ENCODE measurements around the gene ZHX3.

ZHX3 gene

DNA sequence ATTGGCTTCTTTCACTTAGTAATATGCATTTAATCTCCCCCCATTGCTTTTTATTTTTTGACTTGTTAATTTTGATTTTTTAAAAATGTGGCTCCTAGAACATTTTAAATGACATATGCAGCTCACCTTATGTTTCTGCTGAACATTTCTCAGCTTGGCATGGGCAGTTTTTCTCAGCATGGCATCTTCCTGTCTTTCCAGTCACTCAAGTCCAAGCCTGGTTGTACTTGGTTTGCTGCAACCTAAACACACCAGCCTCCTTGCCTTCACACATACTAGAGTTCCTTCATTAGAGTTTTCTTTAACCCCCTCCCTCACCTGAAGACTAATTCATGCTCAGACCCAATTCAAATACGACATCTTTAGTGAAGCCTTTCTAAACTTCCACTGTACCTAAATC, 86.4 kb downstream of the ZHX3 start:
- H3K27me3 ChIP-seq (ENCODE audit: insufficient read depth, poor library complexity, severe bottlenecking), result no peaks in the 10 kb centered on the region
- no peak for DNase-seq (ENCODE audit: low read depth in 1 of 2, low spot score in 1 of 2)
- TF ChIP-seq, protein P1, sequence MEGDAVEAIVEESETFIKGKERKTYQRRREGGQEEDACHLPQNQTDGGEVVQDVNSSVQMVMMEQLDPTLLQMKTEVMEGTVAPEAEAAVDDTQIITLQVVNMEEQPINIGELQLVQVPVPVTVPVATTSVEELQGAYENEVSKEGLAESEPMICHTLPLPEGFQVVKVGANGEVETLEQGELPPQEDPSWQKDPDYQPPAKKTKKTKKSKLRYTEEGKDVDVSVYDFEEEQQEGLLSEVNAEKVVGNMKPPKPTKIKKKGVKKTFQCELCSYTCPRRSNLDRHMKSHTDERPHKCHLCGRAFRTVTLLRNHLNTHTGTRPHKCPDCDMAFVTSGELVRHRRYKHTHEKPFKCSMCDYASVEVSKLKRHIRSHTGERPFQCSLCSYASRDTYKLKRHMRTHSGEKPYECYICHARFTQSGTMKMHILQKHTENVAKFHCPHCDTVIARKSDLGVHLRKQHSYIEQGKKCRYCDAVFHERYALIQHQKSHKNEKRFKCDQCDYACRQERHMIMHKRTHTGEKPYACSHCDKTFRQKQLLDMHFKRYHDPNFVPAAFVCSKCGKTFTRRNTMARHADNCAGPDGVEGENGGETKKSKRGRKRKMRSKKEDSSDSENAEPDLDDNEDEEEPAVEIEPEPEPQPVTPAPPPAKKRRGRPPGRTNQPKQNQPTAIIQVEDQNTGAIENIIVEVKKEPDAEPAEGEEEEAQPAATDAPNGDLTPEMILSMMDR (IDR thresholded peaks at IDR 0.05; ENCODE audit: insufficient read depth, low read length), result no peak
- no peak for TF ChIP-seq SPI1 (IDR thresholded peaks at IDR 0.05; ENCODE audit: borderline replicate concordance, low read depth)
- no peak for TF ChIP-seq POLR2AphosphoS5 (IDR thresholded peaks at IDR 0.05; ENCODE audit: low read depth)
- TF ChIP-seq, protein P2, sequence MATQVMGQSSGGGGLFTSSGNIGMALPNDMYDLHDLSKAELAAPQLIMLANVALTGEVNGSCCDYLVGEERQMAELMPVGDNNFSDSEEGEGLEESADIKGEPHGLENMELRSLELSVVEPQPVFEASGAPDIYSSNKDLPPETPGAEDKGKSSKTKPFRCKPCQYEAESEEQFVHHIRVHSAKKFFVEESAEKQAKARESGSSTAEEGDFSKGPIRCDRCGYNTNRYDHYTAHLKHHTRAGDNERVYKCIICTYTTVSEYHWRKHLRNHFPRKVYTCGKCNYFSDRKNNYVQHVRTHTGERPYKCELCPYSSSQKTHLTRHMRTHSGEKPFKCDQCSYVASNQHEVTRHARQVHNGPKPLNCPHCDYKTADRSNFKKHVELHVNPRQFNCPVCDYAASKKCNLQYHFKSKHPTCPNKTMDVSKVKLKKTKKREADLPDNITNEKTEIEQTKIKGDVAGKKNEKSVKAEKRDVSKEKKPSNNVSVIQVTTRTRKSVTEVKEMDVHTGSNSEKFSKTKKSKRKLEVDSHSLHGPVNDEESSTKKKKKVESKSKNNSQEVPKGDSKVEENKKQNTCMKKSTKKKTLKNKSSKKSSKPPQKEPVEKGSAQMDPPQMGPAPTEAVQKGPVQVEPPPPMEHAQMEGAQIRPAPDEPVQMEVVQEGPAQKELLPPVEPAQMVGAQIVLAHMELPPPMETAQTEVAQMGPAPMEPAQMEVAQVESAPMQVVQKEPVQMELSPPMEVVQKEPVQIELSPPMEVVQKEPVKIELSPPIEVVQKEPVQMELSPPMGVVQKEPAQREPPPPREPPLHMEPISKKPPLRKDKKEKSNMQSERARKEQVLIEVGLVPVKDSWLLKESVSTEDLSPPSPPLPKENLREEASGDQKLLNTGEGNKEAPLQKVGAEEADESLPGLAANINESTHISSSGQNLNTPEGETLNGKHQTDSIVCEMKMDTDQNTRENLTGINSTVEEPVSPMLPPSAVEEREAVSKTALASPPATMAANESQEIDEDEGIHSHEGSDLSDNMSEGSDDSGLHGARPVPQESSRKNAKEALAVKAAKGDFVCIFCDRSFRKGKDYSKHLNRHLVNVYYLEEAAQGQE (IDR thresholded peaks at IDR 0.05; ENCODE audit: insufficient replicate concordance, low read depth), result no peak
- TF ChIP-seq GABPA (IDR thresholded peaks at IDR 0.05; ENCODE audit: low read depth), result no peak
- no peak overlapping the region for H3K4me3 ChIP-seq (replicated peaks; ENCODE audit: insufficient read depth, low read length)
- H3K27ac ChIP-seq (replicated peaks), result no peak overlapping the region

DNA sequence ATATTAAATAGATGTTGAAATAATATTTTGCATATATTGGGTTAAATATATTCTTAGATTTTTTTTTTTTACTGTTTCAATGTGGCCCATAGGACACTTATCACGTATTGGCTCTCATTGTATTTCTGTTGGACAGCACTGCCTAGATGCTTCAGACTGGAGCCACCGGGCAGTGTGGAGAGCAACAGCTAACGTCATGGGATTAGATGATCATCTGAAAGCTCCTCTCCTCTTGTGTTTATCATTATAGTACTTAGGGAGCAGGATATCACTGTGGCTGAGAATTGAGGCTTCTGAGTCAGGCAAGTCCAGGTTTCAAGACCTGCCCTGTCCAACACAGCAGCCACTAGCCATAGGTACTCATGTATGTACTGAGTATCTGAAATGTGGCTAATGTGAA, 87.4 kb downstream of the ZHX3 start:
- H3K27me3 ChIP-seq (ENCODE audit: insufficient read depth, poor library complexity, severe bottlenecking), result no peaks in the 10 kb centered on the region
- no peak overlapping the region for H3K27ac ChIP-seq (replicated peaks)
- TF ChIP-seq, protein P1 (IDR thresholded peaks at IDR 0.05; ENCODE audit: insufficient read depth, low read length), result no peak
- no peak for TF ChIP-seq SPI1 (IDR thresholded peaks at IDR 0.05; ENCODE audit: borderline replicate concordance, low read depth)
- TF ChIP-seq, protein P2 (IDR thresholded peaks at IDR 0.05; ENCODE audit: insufficient replicate concordance, low read depth), result no peak
- no peak for TF ChIP-seq POLR2AphosphoS5 (IDR thresholded peaks at IDR 0.05; ENCODE audit: low read depth)
- TF ChIP-seq GABPA (IDR thresholded peaks at IDR 0.05; ENCODE audit: low read depth), result no peak
- no peak overlapping the region for H3K4me3 ChIP-seq (replicated peaks; ENCODE audit: insufficient read depth, low read length)
- no peak for DNase-seq (ENCODE audit: low read depth in 1 of 2, low spot score in 1 of 2)

DNA sequence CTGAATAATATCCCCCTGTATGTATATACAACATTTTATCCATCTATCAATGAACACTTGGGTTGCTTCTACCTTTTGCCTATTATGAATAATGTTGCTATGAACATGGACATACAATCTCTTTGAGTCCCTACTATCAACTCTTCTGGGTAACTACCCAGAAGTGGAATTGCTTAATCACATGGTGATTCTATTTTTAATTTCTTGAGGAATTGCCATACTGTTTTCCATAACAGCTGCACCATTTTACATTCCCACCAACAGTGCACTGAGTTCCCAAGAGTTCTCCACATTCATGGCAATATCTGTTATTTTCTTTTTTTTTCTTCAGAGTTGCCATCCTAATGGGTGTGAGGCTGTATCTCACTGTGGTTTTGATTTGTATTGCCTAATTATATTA, 88.3 kb downstream of the ZHX3 start:
- DNase-seq (ENCODE audit: low read depth in 1 of 2, low spot score in 1 of 2), result no peak
- TF ChIP-seq POLR2AphosphoS5 (IDR thresholded peaks at IDR 0.05; ENCODE audit: low read depth) (no peak), SPI1 (IDR thresholded peaks at IDR 0.05; ENCODE audit: borderline replicate concordance, low read depth) (no peak), GABPA (IDR thresholded peaks at IDR 0.05; ENCODE audit: low read depth) (no peak)
- TF ChIP-seq, protein P1 (IDR thresholded peaks at IDR 0.05; ENCODE audit: insufficient read depth, low read length), result no peak
- TF ChIP-seq, protein P2 (IDR thresholded peaks at IDR 0.05; ENCODE audit: insufficient replicate concordance, low read depth), result no peak
- Histone ChIP-seq H3K4me3 (replicated peaks; ENCODE audit: insufficient read depth, low read length) (no peak overlapping the region), H3K27ac (replicated peaks) (no peak overlapping the region), H3K27me3 (ENCODE audit: insufficient read depth, poor library complexity, severe bottlenecking) (no peaks in the 10 kb centered on the region)
